Trophoblast cell (in vitro differentiated cells and primary cell): ENCODE measurements around the gene HRH3.

Experiments used
- DNase-seq, 2 donors: peaks; one replicate each; pipeline ENCODE4 v3.0.0-alpha.2; 2016
- H2AFZ ChIP-seq: 2 replicates; pipeline ENCODE4 v1.6.1; 2013; ENCODE audit warnings: low read length, moderate library complexity, mild to moderate bottlenecking; ENCODE audit not compliant: insufficient read depth, poor library complexity
- H2AK5ac ChIP-seq: 2 replicates; pipeline ENCODE4 v1.6.1; 2013; ENCODE audit warnings: mild to moderate bottlenecking, low read length
- H2BK120ac ChIP-seq: 2 replicates; pipeline ENCODE4 v1.6.1; 2013; ENCODE audit warnings: low read length, mild to moderate bottlenecking, moderate library complexity; ENCODE audit not compliant: insufficient read depth, poor library complexity
- H2BK12ac ChIP-seq: 2 replicates; pipeline ENCODE4 v1.6.1; 2013; ENCODE audit warnings: mild to moderate bottlenecking, low read length, moderate library complexity
- H2BK5ac ChIP-seq: 2 replicates; pipeline ENCODE4 v1.6.1; 2013; ENCODE audit warnings: low read length, low read depth, moderate library complexity, mild to moderate bottlenecking; ENCODE audit not compliant: poor library complexity
- H3K14ac ChIP-seq: 2 replicates; pipeline ENCODE4 v1.6.1; 2013; ENCODE audit warnings: mild to moderate bottlenecking, low read length
- H3K18ac ChIP-seq: 2 replicates; pipeline ENCODE4 v1.6.1; 2013; ENCODE audit warnings: mild to moderate bottlenecking, low read length
- H3K23ac ChIP-seq: 2 replicates; pipeline ENCODE4 v1.6.1; 2013; ENCODE audit warnings: low read length
- H3K27ac ChIP-seq: 2 replicates; pipeline ENCODE4 v1.5.1; 2013; ENCODE audit warnings: low read depth, mild to moderate bottlenecking, inconsistent platforms, low read length, moderate library complexity
- H3K27me3 ChIP-seq: 2 replicates; pipeline ENCODE4 v1.6.1; 2013; ENCODE audit warnings: inconsistent platforms, mild to moderate bottlenecking, low read length, moderate library complexity; ENCODE audit not compliant: insufficient read depth
- H3K36me3 ChIP-seq, 2 experiments: 1 replicate in 1 of 2; 2 replicates in 1 of 2; pipeline ENCODE4 v1.6.1; 2013; ENCODE audit warnings: low read length in 2 of 2, mild to moderate bottlenecking in 2 of 2, moderate library complexity in 1 of 2; ENCODE audit not compliant: insufficient read depth in 2 of 2, control insufficient read depth in 1 of 2
- H3K4ac ChIP-seq: 2 replicates; pipeline ENCODE4 v1.6.1; 2013; ENCODE audit warnings: low read depth, mild to moderate bottlenecking, low read length, moderate library complexity
- H3K4me1 ChIP-seq, 2 experiments: 1 replicate in 1 of 2; 2 replicates in 1 of 2; pipeline ENCODE4 v1.6.1; 2013; ENCODE audit warnings: low read length in 2 of 2, mild to moderate bottlenecking in 2 of 2, moderate library complexity in 1 of 2; ENCODE audit not compliant: insufficient read depth in 2 of 2, control insufficient read depth in 1 of 2
- H3K4me2 ChIP-seq: 2 replicates; pipeline ENCODE4 v1.6.1; 2013; ENCODE audit warnings: inconsistent platforms, mild to moderate bottlenecking, low read length, moderate library complexity
- H3K4me3 ChIP-seq: 2 replicates; pipeline ENCODE4 v1.5.1; 2013; ENCODE audit warnings: mild to moderate bottlenecking, low read depth, low read length, inconsistent platforms
- H3K79me1 ChIP-seq: one replicate; pipeline ENCODE4 v1.6.1; 2013; ENCODE audit warnings: low read length
- H3K79me2 ChIP-seq: 2 replicates; pipeline ENCODE4 v1.6.1; 2013; ENCODE audit warnings: low read length, mild to moderate bottlenecking; ENCODE audit not compliant: control insufficient read depth, insufficient read depth, poor library complexity
- H3K9ac ChIP-seq: 2 replicates; pipeline ENCODE4 v1.6.1; 2013; ENCODE audit warnings: mild to moderate bottlenecking, low read length
- H3K9me3 ChIP-seq: 2 replicates; pipeline ENCODE4 v1.6.1; 2013; ENCODE audit warnings: low read depth, mild to moderate bottlenecking, control low read depth, inconsistent platforms, low read length; ENCODE audit not compliant: insufficient read depth
- H4K12ac ChIP-seq: 2 replicates; pipeline ENCODE4 v1.6.1; 2013; ENCODE audit warnings: low read depth, mild to moderate bottlenecking, low read length, moderate library complexity
- H4K8ac ChIP-seq: 2 replicates; pipeline ENCODE4 v1.6.1; 2013; ENCODE audit warnings: low read depth, mild to moderate bottlenecking, low read length, moderate library complexity
- H4K91ac ChIP-seq: one replicate; pipeline ENCODE4 v1.6.1; 2013; ENCODE audit warnings: low read depth, mild to moderate bottlenecking, low read length, moderate library complexity
- WGBS: extraction: QIAGEN DNeasy Blood & Tissue Kit; methylation state at CpG from one replicate; pipeline ENCODE4 v1.1.7; 2013; ENCODE audit warnings: missing lambda C conversion rate; ENCODE audit not compliant: insufficient read length, insufficient coverage; ENCODE audit errors: extremely low coverage; 5-methylcytosine and 5-hydroxymethylcytosine counted together

Gene HRH3

GRCh38 chr20:62237801-62238568 lies 17.9 kb upstream of the HRH3 start, which contains the start of gene OSBPL2:
TSS of gene OSBPL2 (plus strand) at chr20:62238521. CDS start at chr20:62256185, 17,664 bp downstream.
- H2AK5ac ChIP-seq = peak within 1 kb of the TSS; percentile 82
- DNase-seq = peak; percentile 100
- H2BK12ac ChIP-seq = peak within 1 kb of the TSS; percentile 42
- peak within 1 kb of the TSS; percentile 90 for H4K91ac ChIP-seq
- peak within 1 kb of the TSS; percentile 49 for H3K9ac ChIP-seq
- peaks cover 12 to 14% of the 10 kb centered on the region in 2 experiments for H3K36me3 ChIP-seq
- H3K4me3 ChIP-seq = peak within 1 kb of the TSS; percentile 84
- peak within 1 kb of the TSS; percentile 88 for H4K8ac ChIP-seq
- H3K18ac ChIP-seq = peak within 1 kb of the TSS; percentile 94
- H3K27me3 ChIP-seq = no peaks in the 10 kb centered on the region
- peak within 1 kb of the TSS; percentile 68 for H4K12ac ChIP-seq
- H3K4me1 ChIP-seq = peaks cover 9% of the 10 kb centered on the region in 2 experiments
- peak within 1 kb of the TSS; percentile 85 for H3K14ac ChIP-seq
- peaks cover 8% of the 10 kb centered on the region for H3K79me2 ChIP-seq
- H3K79me1 ChIP-seq = peaks cover 2% of the 10 kb centered on the region
- H3K4ac ChIP-seq = peak within 1 kb of the TSS; percentile 93
- peak within 1 kb of the TSS; percentile 75 for H3K4me2 ChIP-seq
- no CpG with 5 or more reads among the region's 55 CpGs for WGBS
- H2BK120ac ChIP-seq = no peak within 1 kb of the TSS
- peak within 1 kb of the TSS; percentile 57 for H2AFZ ChIP-seq
- peak within 1 kb of the TSS; percentile 18 for H3K27ac ChIP-seq
- H3K23ac ChIP-seq = no peak within 1 kb of the TSS
- H2BK5ac ChIP-seq = no peak within 1 kb of the TSS
- peaks cover 5% of the 10 kb centered on the region for H3K9me3 ChIP-seq

GRCh38 chr20:62237514-62237800 lies 17.4 kb upstream of the HRH3 start:
- H3K79me2 ChIP-seq = peaks cover 8% of the 10 kb centered on the region
- no peak overlapping the region for H2BK5ac ChIP-seq
- no peak overlapping the region for H3K9ac ChIP-seq
- no peak overlapping the region for H3K4me2 ChIP-seq
- no peak overlapping the region for H3K18ac ChIP-seq
- peaks cover 8 to 9% of the 10 kb centered on the region in 2 experiments for H3K36me3 ChIP-seq
- WGBS = no CpG with 5 or more reads among the region's 1 CpG
- H2BK120ac ChIP-seq = no peak overlapping the region
- H3K4me3 ChIP-seq = no peak overlapping the region
- DNase-seq = no peak
- H3K23ac ChIP-seq = no peak overlapping the region
- no peak overlapping the region for H3K14ac ChIP-seq
- H4K91ac ChIP-seq = peak overlapping the region; percentile 22
- no peak overlapping the region for H4K12ac ChIP-seq
- H3K27ac ChIP-seq = no peak overlapping the region
- H3K4ac ChIP-seq = no peak overlapping the region
- H3K27me3 ChIP-seq = no peaks in the 10 kb centered on the region
- H2BK12ac ChIP-seq = no peak overlapping the region
- H3K79me1 ChIP-seq = peaks cover 2% of the 10 kb centered on the region
- no peak overlapping the region for H4K8ac ChIP-seq
- peaks cover 5% of the 10 kb centered on the region for H3K9me3 ChIP-seq
- H3K4me1 ChIP-seq = peaks cover 9% of the 10 kb centered on the region in 2 experiments
- H2AK5ac ChIP-seq = no peak overlapping the region
- H2AFZ ChIP-seq = no peak overlapping the region

DNA sequence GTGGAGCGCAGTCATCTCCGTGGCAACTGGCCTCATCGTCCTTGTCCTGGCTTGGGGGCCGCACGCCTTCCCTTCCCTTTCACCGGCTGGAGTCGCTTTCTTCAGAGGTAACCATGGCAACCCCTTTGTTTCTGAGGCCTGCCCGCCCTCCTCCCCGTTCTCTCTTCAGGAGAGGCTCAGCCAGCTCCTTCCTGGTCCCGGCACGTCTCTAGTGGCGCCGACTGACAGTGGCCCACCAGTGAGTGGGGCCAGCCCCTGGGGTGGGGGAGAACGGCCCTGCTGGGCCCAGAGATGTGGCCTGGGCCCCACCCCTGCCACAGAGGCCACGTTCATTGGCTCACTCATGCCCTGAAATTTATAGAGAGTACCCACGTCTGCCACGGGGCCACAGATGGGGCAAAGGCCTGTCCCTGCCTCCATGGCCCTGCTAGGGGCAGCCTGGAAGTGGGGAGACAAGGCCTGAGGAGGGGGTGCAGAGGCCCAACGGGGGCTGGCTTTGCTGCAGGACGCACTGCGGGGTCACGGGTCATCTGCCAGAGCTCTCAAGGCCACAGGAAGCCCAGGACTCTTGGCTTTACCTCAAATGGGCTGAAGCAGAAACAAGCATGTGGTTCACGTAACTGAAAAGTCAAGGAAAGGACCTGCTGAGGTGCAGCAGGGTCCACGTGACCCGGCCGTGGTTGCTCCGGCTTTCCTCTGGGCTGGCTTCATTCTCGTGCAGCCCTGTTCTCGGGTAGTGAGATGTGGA lies 16.9 kb upstream of the HRH3 start:
- no peak overlapping the region for H3K14ac ChIP-seq
- no peaks in the 10 kb centered on the region for H3K27me3 ChIP-seq
- H2BK12ac ChIP-seq = no peak overlapping the region
- peaks cover 2% of the 10 kb centered on the region for H3K79me1 ChIP-seq
- H2BK120ac ChIP-seq = no peak overlapping the region
- WGBS = no CpG with 5 or more reads among the region's 28 CpGs
- no peak overlapping the region for H2BK5ac ChIP-seq
- no peak overlapping the region for H3K9ac ChIP-seq
- no peak overlapping the region for H4K12ac ChIP-seq
- H3K23ac ChIP-seq = no peak overlapping the region
- H3K18ac ChIP-seq = no peak overlapping the region
- H2AK5ac ChIP-seq = no peak overlapping the region
- no peak overlapping the region for H3K4ac ChIP-seq
- H3K36me3 ChIP-seq = peaks cover 6% of the 10 kb centered on the region in 2 experiments
- peaks cover 8% of the 10 kb centered on the region for H3K79me2 ChIP-seq
- no peak overlapping the region for H3K4me2 ChIP-seq
- no peak overlapping the region for H4K8ac ChIP-seq
- peak overlapping the region; percentile 22 for H4K91ac ChIP-seq
- H3K27ac ChIP-seq = no peak overlapping the region
- DNase-seq = peak in 1 of 2 donors; percentile 27
- no peak overlapping the region for H3K4me3 ChIP-seq
- peaks cover 9% of the 10 kb centered on the region in 2 experiments for H3K4me1 ChIP-seq
- H2AFZ ChIP-seq = no peak overlapping the region
- peaks cover 5% of the 10 kb centered on the region for H3K9me3 ChIP-seq

DNA sequence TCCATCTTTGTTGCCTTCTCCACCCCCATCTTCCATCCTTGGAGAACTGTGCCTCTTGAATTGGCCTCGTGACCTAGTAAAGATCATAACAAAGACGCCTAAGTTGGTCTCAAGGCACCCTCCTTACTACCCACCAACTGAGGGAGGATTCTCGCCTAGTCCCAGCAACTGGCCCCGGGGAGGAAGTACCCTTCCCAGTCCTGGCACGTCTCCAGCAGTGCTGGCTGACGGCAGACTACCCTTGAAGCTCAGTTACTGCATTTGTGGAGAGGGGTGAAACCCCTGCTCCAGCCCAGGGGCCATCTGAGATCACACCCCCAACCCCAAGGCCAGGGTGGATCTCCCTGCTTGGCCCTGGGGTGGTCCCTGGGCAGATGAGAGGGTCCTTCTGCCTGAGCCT lies 16.1 kb upstream of the HRH3 start:
- Histone ChIP-seq H4K91ac (no peak overlapping the region), H3K27me3 (no peaks in the 10 kb centered on the region), H3K18ac (no peak overlapping the region), H3K9me3 (peaks cover 5% of the 10 kb centered on the region), H3K79me2 (peaks cover 8% of the 10 kb centered on the region), H2AK5ac (no peak overlapping the region), H2AFZ (no peak overlapping the region), H4K8ac (no peak overlapping the region), H3K4me1 (peaks cover 9% of the 10 kb centered on the region in 2 experiments), H3K27ac (no peak overlapping the region), H3K4ac (no peak overlapping the region), H3K14ac (no peak overlapping the region), H3K36me3 (peaks cover 2 to 3% of the 10 kb centered on the region in 2 experiments), H3K4me2 (no peak overlapping the region), H3K79me1 (peaks cover 2% of the 10 kb centered on the region), H4K12ac (no peak overlapping the region), H3K23ac (no peak overlapping the region), H3K4me3 (no peak overlapping the region), H3K9ac (no peak overlapping the region), H2BK12ac (no peak overlapping the region), H2BK5ac (no peak overlapping the region), H2BK120ac (no peak overlapping the region)
- no CpG with 5 or more reads among the region's 6 CpGs for WGBS
- DNase-seq = no peak
